Measurements from ENCODE around the gene RALB.

Gene RALB

GRCh38 chr2:120239488-120240287 lies 13.0 kb upstream of the RALB start:
- no peak overlapping the region for H3K4me3 ChIP-seq (ENCODE audit: low read depth, low read length)
- peak; percentile 35 for DNase-seq (ENCODE audit: low read depth)

GRCh38 chr2:120240901-120241429 lies 11.7 kb upstream of the RALB start:
- H3K4me3 ChIP-seq (ENCODE audit: low read depth, low read length): no peak overlapping the region
- no peak for DNase-seq (ENCODE audit: low read depth)

GRCh38 chr2:120241684-120242083 lies 11.0 kb upstream of the RALB start:
- H3K4me3 ChIP-seq (ENCODE audit: low read depth, low read length): no peak overlapping the region
- DNase-seq (ENCODE audit: low read depth): no peak

DNA sequence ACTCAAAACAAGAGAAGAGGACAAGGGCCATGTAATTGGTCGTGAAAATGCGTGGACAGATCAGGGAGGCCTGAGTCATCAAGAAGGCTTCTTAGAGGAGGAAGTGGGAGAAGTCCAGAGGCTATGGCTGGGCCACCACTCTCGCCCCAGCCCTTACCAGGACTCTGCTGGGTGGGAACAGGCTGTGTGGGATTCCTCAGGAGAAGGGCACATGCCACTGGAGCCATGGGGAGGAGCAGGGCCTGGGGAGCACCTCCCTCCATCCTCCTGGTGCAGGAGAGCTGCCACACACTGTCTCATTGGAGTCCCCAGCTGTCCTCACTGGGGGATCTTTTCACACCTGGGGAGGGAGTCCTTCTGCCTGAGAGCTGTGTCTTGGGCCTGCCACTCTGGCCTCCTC lies 9.4 kb upstream of the RALB start:
- no peak for DNase-seq (ENCODE audit: low read depth)
- no peak overlapping the region for H3K4me3 ChIP-seq (ENCODE audit: low read depth, low read length)

DNA sequence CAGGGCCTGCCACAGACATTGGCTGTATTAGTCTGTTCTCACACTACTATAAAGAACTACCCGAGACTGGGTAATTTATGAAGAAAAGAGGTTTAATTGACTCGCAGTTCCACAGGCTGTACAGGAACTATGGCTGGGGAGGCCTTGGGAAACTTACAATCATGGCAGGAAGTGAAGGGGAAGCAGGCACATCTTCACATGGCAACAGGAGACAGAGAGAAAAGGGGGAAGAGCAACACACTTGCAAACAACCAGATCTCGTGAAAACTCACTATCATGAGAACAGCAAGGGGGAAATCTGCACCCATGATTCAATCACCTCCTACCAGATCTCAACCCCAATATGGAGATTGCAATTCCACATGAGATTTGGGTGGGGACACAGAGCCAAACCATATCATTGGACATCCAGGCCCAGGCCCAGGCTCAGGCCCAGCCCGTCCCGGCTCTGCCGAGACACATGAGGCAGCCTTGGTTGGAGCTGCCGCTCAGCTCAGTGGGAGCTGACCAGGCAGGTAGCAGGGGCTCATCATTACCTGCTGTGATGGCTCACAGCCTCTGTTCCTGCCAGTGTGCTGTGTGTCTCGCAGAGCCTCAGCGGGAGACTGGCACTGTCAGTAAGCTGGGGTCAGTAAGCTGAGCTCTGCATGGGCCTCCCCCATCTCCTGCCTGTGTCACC lies 8.6 kb upstream of the RALB start:
- H3K4me3 ChIP-seq (ENCODE audit: low read depth, low read length): no peak overlapping the region
- no peak for DNase-seq (ENCODE audit: low read depth)

- DNase-seq (ENCODE audit: low read depth): no peak
- H3K4me3 ChIP-seq (ENCODE audit: low read depth, low read length): no peak overlapping the region
Observed at GRCh38 chr2:120244656-120245519, 7.8 kb upstream of the RALB start.

DNA sequence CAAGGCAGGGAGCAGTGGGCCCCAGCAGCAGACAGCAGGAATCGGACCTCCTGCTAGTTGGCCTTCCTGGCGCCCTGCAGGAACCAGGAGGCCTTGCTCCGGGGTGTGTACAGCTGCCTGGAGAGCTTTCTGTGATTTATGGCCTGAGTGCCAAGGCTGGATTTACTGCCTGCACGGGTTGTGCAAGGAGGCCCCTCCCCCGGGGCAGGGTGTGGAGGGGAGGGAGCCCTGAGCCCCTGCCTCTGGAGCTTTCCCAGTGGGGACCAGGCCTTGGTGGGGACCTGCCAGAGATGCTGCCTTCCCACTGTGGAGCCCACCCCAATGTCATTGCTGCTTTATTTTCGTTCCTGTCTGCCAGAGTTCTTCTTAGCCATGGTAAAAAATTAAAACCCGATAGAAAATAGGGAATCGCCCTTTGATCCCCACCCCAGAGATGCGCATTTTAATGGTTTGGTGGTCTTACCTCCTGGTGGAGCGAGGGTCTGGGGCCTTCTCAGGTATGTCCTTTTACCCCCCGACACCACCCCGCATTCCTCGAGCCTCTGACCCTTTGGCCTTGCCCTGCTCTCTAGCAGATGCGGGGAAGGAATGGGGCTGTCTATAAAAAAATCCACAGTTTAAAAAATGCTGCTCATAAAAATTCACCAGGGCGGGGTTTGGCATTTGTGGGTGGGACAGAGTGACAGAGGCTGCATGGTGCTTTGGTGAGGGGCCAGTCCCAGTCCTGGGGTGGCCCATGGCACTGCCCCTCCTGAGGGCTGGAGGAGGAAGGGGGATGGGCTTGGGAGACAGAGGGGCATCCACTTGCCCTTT lies 6.9 kb upstream of the RALB start:
- no peak overlapping the region for H3K4me3 ChIP-seq (ENCODE audit: low read depth, low read length)
- no peak for DNase-seq (ENCODE audit: low read depth)

GRCh38 chr2:120246546-120247300 lies 5.9 kb upstream of the RALB start:
- H3K4me3 ChIP-seq (ENCODE audit: low read depth, low read length): no peak overlapping the region
- DNase-seq (ENCODE audit: low read depth): no peak

DNA sequence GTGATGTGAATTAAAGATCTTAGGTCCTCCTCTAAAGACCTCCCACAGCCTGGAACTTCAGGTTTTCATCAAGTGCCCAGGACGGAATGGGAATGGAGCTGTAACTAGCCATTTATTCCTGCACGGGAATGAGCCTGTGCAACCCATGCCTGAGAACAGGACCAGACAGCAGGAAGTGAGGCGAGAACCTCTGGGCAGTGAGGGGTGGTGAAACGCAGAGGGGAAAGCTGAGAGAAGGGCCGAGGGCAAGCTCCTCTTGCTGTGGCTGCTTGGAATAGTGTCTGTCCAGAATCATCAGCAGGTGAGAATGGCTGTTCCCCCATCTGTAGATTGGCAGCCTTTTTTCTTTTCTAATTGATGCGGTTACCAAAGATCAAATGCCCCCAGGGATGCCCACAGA lies 4.8 kb upstream of the RALB start:
- no peak for DNase-seq (ENCODE audit: low read depth)
- H3K4me3 ChIP-seq (ENCODE audit: low read depth, low read length): no peak overlapping the region

DNA sequence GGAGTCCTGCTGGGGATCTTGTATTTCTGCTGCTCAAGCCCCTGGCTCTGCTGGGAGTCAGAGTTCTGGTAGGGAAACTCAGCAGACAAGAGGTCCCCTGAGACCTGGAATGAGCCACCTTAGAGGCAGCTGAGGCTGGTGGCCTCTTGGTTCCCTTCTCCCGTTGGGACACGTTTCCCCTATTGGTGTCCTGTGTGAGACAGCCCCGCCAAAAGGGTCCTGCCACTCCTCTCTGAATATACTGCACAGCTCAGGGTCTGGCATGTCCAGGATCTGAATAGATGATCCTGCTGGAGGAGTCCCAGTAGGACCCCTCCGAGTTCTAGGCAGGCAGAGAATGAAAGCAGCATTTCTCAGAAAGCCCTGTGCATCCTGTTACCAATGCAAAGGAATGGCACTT lies 2.0 kb upstream of the RALB start:
- DNase-seq (ENCODE audit: low read depth): no peak
- no peak overlapping the region for H3K4me3 ChIP-seq (ENCODE audit: low read depth, low read length)

- no peak overlapping the region for H3K4me3 ChIP-seq (ENCODE audit: low read depth, low read length)
Observed at GRCh38 chr2:120251078-120251477, 1.6 kb upstream of the RALB start.

DNA sequence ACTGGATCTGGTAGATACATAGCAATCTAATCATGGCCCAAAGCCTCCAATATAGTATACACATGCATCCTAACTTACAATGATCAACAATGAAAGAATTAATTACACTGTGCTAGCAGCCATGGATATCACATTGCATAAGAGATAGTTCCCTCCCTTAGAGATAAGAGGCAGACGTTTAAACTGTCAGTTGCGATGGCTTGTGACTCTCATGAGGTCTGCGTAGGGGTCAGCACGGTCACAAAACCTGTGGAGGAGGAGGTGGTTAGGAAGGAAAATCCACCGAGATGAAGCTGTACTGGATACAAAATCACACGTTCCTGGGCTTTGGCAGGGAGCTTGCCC lies 800 bp upstream of the RALB start:
- DNase-seq (ENCODE audit: low read depth): no peak
- H3K4me3 ChIP-seq (ENCODE audit: low read depth, low read length): peak overlapping the region; percentile 89

More at GRCh38 chr2:120251078-120251477, 1.6 kb upstream of the RALB start:
- DNase-seq (ENCODE audit: low read depth): no peak

DNA sequence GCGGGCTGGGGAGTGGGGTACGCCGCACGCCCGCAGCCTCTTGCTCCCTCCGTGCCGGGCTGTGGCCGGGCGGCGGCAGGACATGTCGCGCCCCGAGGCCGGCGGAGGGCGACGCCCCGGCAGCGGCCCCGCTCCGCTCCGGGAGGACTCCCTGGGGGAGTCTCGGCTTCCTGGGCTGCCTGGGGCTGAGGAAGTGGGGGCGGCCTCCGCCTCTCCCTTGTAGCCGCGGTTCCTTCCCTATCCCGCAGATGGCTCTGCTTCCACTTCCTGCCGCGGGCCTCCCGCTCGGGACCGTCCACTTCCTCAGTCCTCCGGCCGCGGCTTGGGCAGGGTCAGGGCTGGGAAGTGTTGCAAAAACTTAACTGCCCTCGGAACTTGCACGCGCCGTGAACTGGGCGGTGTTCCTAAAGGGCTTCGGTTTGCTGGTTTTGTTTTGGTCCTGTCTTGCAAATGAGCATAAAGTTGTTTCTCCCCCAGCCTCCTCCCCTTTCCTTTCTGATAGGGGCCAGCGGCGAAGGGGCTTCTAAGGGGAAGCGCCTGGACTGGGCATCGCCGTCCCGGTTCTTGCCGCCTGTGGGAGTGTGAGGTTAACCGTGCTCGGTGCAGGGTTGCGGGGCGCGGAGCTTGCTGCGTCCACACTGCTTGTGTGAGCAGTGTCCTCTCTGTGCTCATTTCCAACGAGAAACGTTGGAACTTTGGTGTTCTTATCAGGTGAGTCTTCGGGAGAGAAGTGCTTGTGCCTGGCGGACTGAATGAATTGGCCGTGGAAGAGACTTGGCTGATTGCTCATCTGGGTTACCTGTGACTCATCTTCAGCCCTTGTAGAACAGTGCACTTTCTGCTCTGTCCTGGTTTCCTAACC lies 600 bp downstream of the RALB start:
- peak; percentile 41 for DNase-seq (ENCODE audit: low read depth)
- peak overlapping the region; percentile 89 for H3K4me3 ChIP-seq (ENCODE audit: low read depth, low read length)

- H3K4me3 ChIP-seq (ENCODE audit: low read depth, low read length): peak overlapping the region; percentile 89
- no peak for DNase-seq (ENCODE audit: low read depth)
Observed at GRCh38 chr2:120254178-120254577, 1.5 kb downstream of the RALB start.

DNA sequence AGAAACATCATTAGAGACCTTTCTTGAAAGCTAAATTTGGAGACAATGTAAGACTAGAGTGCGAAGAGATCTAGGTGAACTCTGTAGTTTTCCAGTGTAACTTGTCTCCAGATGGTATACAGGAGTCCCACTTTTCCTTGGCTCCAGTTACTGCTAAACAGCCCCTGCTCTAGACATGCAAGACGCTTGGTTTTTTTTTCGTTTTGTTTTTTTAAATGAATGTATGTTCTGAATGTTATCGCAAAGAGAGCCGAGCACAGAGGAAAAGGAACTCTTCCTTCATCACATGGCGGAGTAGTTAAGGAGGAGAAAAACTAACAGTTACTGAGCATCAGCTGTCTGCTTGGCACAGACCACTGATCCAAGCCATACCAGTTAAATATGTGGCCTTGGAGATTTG lies 2.4 kb downstream of the RALB start:
- DNase-seq (ENCODE audit: low read depth): no peak
- H3K4me3 ChIP-seq (ENCODE audit: low read depth, low read length): no peak overlapping the region

DNA sequence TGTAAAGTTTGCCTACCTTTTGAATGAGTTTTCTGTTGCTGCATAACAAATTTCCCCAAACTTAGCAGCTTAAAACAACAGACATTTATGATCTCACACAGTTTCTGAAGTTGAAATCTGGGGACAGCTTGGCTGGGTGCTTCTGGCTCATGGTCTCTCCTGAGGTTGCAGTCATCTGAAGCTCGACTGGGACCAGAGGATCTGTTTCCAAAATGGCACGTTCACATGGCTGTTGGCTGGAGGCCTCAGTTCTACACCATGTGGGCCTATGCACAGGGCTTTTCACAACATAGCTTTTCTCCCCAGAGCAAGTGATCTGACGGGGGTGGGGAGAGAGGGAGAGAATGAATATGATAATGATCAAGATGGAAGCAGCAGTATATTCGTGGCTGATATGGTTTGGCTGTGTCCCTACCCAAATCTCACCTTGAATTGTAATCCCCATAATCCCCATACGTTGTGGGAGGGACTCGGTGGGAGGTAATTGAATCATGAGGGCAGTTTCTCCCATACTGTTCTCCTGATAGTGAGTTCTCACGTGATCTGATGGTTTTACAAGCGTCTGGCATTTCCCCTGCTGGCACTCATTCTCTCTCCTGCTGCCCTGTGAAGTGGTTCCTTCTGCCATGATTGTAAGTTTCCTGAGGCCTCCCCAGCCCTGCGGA lies 3.5 kb downstream of the RALB start:
- no peak for DNase-seq (ENCODE audit: low read depth)
- no peak overlapping the region for H3K4me3 ChIP-seq (ENCODE audit: low read depth, low read length)

DNA sequence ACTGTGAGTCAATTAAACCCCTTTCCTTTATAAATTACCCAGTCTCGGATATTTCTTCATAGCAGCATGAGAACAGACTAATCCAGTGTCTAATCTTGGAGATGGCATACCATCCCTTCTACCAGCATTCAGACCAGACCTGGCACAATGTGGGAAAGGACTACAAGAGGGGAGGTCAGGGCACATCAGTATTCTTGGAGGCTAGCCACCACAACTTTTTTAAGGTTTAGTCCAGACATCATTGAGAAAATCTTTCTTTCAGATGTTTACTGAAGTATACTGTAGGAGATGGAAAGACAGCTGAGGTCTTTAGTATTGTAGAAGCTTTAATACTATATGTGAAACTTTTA lies 4.0 kb downstream of the RALB start:
- no peak for DNase-seq (ENCODE audit: low read depth)
- H3K4me3 ChIP-seq (ENCODE audit: low read depth, low read length): no peak overlapping the region
